DOHH2 (cell line): ENCODE data around the gene MPDZ.

Source experiments
- H3F3A ChIP-seq: fragments of 200-600 bp; sonication (generic), shearing (Covaris generic); 2 replicates; pipeline ENCODE4 v1.6.0; 2016; ENCODE audit warnings: antibody characterized with exemption, mild to moderate bottlenecking; ENCODE audit not compliant: control insufficient read depth, insufficient read depth
- H3K27ac ChIP-seq: fragments of 200-600 bp; sonication (generic); 2 replicates; pipeline ENCODE4 v1.5.1; 2014; ENCODE audit warnings: low read depth, mild to moderate bottlenecking, low read length, moderate library complexity
- H3K27me3 ChIP-seq: fragments of 200-600 bp; sonication (generic); 2 replicates; pipeline ENCODE4 v1.6.1; 2014; ENCODE audit warnings: mild to moderate bottlenecking, low read length, mixed read lengths; ENCODE audit not compliant: control insufficient read depth
- H3K36me3 ChIP-seq: fragments of 200-600 bp; sonication (generic); 2 replicates; pipeline ENCODE4 v1.6.1; 2014; ENCODE audit warnings: mild to moderate bottlenecking, low read length, moderate library complexity, mixed read lengths; ENCODE audit not compliant: control insufficient read depth
- H3K4me1 ChIP-seq: fragments of 200-600 bp; sonication (generic); 2 replicates; pipeline ENCODE4 v1.6.1; 2014; ENCODE audit warnings: mild to moderate bottlenecking, low read length, mixed read lengths; ENCODE audit not compliant: control insufficient read depth
- H3K4me2 ChIP-seq: fragments of 200-600 bp; sonication (generic); 2 replicates; pipeline ENCODE4 v1.6.0; 2014; ENCODE audit warnings: mild to moderate bottlenecking, low read length, moderate library complexity
- H3K4me3 ChIP-seq: fragments of 200-600 bp; sonication (generic); 2 replicates; pipeline ENCODE4 v1.5.1; 2014; ENCODE audit warnings: mild to moderate bottlenecking, low read length, mixed read lengths
- H3K79me2 ChIP-seq: fragments of 200-600 bp; sonication (generic); 2 replicates; pipeline ENCODE4 v1.6.1; 2014; ENCODE audit warnings: mild to moderate bottlenecking, low read length, mixed read lengths; ENCODE audit not compliant: control insufficient read depth
- H3K9me2 ChIP-seq: fragments of 200-600 bp; sonication (generic); replicated peaks from 2 replicates; pipeline ENCODE4 v1.6.1; 2014; ENCODE audit warnings: mild to moderate bottlenecking, low read length, mixed read lengths; ENCODE audit not compliant: control insufficient read depth
- H3K9me3 ChIP-seq: fragments of 200-600 bp; sonication (generic); 2 replicates; pipeline ENCODE4 v1.6.1; 2014; ENCODE audit warnings: antibody characterized with exemption, low read length, mixed read lengths; ENCODE audit not compliant: control insufficient read depth, insufficient read depth
- H4K20me1 ChIP-seq: fragments of 200-600 bp; sonication (generic); 2 replicates; pipeline ENCODE4 v1.6.0; 2014; ENCODE audit warnings: low read depth, mild to moderate bottlenecking, antibody characterized with exemption, low read length, moderate library complexity; ENCODE audit not compliant: control insufficient read depth, insufficient read depth
- EZH2phosphoT487 ChIP-seq: fragments of 200-600 bp; sonication (generic); IDR thresholded peaks from 2 replicates; pipeline ENCODE4 v1.6.1; 2017; ENCODE audit warnings: borderline replicate concordance, mild to moderate bottlenecking, antibody characterized with exemption, low read length, moderate library complexity, mixed read lengths
- TF ChIP-seq, protein P1 (sequence below): fragments of 200-600 bp; sonication (generic); IDR thresholded peaks from one replicate; pipeline ENCODE4 v1.5.1; 2014; ENCODE audit warnings: antibody characterized with exemption, mild to moderate bottlenecking, low read depth, low read length; ENCODE audit not compliant: poor library complexity, severe bottlenecking

MPDZ gene

GRCh38 chr9:13163946-13164345 is 115.5 kb downstream of the MPDZ start:
- no peak overlapping the region for H3K27ac ChIP-seq
- no peaks in the 10 kb centered on the region for H3K79me2 ChIP-seq
- H3K27me3 ChIP-seq, result no peaks in the 10 kb centered on the region
- H4K20me1 ChIP-seq, result no peaks in the 10 kb centered on the region
- TF ChIP-seq EZH2phosphoT487, result no peak
- TF ChIP-seq, protein P1, sequence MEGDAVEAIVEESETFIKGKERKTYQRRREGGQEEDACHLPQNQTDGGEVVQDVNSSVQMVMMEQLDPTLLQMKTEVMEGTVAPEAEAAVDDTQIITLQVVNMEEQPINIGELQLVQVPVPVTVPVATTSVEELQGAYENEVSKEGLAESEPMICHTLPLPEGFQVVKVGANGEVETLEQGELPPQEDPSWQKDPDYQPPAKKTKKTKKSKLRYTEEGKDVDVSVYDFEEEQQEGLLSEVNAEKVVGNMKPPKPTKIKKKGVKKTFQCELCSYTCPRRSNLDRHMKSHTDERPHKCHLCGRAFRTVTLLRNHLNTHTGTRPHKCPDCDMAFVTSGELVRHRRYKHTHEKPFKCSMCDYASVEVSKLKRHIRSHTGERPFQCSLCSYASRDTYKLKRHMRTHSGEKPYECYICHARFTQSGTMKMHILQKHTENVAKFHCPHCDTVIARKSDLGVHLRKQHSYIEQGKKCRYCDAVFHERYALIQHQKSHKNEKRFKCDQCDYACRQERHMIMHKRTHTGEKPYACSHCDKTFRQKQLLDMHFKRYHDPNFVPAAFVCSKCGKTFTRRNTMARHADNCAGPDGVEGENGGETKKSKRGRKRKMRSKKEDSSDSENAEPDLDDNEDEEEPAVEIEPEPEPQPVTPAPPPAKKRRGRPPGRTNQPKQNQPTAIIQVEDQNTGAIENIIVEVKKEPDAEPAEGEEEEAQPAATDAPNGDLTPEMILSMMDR, result no peak
- H3K4me1 ChIP-seq, result no peaks in the 10 kb centered on the region
- no peak overlapping the region for H3K4me3 ChIP-seq
- H3K4me2 ChIP-seq, result no peak overlapping the region
- no peaks in the 10 kb centered on the region for H3K36me3 ChIP-seq
- H3F3A ChIP-seq, result no peaks in the 10 kb centered on the region
- H3K9me2 ChIP-seq, result no peaks in the 10 kb centered on the region
- no peaks in the 10 kb centered on the region for H3K9me3 ChIP-seq

GRCh38 chr9:13163287-13163686 is 116.2 kb downstream of the MPDZ start:
- TF ChIP-seq EZH2phosphoT487, result no peak
- TF ChIP-seq, protein P1, result no peak
- Histone ChIP-seq H3K27ac (no peak overlapping the region), H4K20me1 (no peaks in the 10 kb centered on the region), H3K4me3 (no peak overlapping the region), H3K4me2 (no peak overlapping the region), H3K36me3 (no peaks in the 10 kb centered on the region), H3K79me2 (no peaks in the 10 kb centered on the region), H3K27me3 (no peaks in the 10 kb centered on the region), H3K9me2 (no peaks in the 10 kb centered on the region), H3K9me3 (no peaks in the 10 kb centered on the region), H3K4me1 (no peaks in the 10 kb centered on the region), H3F3A (no peaks in the 10 kb centered on the region)

DNA sequence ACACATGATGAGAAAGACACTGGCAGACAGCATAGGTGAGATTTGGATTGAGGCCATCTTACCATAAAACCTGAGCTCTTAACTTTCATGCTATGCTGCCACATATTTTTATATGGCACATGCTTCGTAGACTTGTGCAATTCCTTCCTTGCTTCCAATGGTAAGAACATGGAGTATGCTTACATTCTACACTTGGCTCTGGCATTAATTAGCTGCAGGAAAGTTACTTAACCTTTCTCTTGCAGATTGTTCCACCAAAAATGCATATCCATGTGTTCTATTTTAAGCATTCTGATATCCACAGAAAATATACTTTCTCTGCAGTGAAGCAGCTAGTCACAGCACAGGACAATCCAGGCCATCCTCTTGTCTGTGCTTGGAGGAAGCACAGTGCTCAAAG is 119.4 kb downstream of the MPDZ start:
- H4K20me1 ChIP-seq, result no peaks in the 10 kb centered on the region
- H3K27ac ChIP-seq, result no peak overlapping the region
- H3K9me3 ChIP-seq, result no peaks in the 10 kb centered on the region
- no peaks in the 10 kb centered on the region for H3K36me3 ChIP-seq
- H3K9me2 ChIP-seq, result no peaks in the 10 kb centered on the region
- H3K4me3 ChIP-seq, result no peak overlapping the region
- no peaks in the 10 kb centered on the region for H3K27me3 ChIP-seq
- no peak for TF ChIP-seq EZH2phosphoT487
- TF ChIP-seq, protein P1, result no peak
- no peaks in the 10 kb centered on the region for H3K79me2 ChIP-seq
- no peaks in the 10 kb centered on the region for H3F3A ChIP-seq
- H3K4me1 ChIP-seq, result no peaks in the 10 kb centered on the region
- no peak overlapping the region for H3K4me2 ChIP-seq

DNA sequence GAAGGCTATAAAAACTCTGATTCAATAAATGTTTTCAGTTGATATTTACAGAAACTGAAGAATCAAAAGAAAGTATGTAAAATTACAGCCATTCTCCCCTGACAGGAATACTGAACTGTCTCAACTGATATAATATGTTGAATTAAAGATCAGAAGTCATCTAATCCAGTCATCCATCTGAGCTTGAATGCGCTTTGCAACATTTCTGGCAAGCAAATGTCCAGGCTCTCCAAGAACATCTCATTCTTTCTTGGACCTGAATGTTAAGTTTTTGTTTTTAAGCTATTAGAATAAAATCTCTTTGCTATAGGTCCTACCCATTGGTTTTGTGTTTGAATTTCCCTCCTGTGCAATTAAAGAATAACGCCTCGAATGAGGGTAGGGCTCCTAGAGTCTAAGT is 120.5 kb downstream of the MPDZ start:
- Histone ChIP-seq H3K27me3 (no peaks in the 10 kb centered on the region), H4K20me1 (no peaks in the 10 kb centered on the region), H3K4me1 (no peaks in the 10 kb centered on the region), H3K9me3 (no peaks in the 10 kb centered on the region), H3K36me3 (no peaks in the 10 kb centered on the region), H3K4me3 (no peak overlapping the region), H3F3A (no peaks in the 10 kb centered on the region), H3K27ac (no peak overlapping the region), H3K4me2 (no peak overlapping the region), H3K9me2 (no peaks in the 10 kb centered on the region), H3K79me2 (no peaks in the 10 kb centered on the region)
- no peak for TF ChIP-seq EZH2phosphoT487
